CD14-positive monocyte (primary cell): ENCODE results near the gene RNF31. TPM values are rescaled to one million over a fixed set of nuclear protein-coding genes. Genes with fewer than 3 reads are reported as not detected.

ENCODE experiments used
- DNase-seq, 3 donors: peaks; one replicate each; pipeline ENCODE4 v3.0.0-alpha.2; 2011 to 2022
- H2AFZ ChIP-seq: 2 replicates; pipeline ENCODE4 v1.6.0; 2012; ENCODE audit warnings: mild to moderate bottlenecking, low read depth, low read length, inconsistent platforms; ENCODE audit not compliant: insufficient read depth, poor library complexity, severe bottlenecking
- H3K27ac ChIP-seq, 2 donors: 1 replicate in 1 of 2; 2 replicates in 1 of 2; pipeline ENCODE4 v1.5.1; 2012 to 2013; ENCODE audit warnings: low read length in 2 of 2, control low read depth in 1 of 2, inconsistent platforms in 1 of 2, low read depth in 1 of 2, mild to moderate bottlenecking in 1 of 2
- H3K27me3 ChIP-seq, 2 donors: one replicate each; pipeline versions ENCODE4 v1.6.0 to v1.6.1; 2011 to 2013; ENCODE audit warnings: low read length in 2 of 2; ENCODE audit not compliant: control insufficient read depth in 2 of 2, insufficient read depth in 2 of 2
- H3K36me3 ChIP-seq, 2 donors: replicated peaks in 1 of 2; 1 replicate in 1 of 2; 2 replicates in 1 of 2; pipeline versions ENCODE4 v1.5.1 to v1.6.1; 2012 to 2013; ENCODE audit warnings: low read length in 2 of 2, control low read depth in 1 of 2, inconsistent platforms in 1 of 2, mild to moderate bottlenecking in 1 of 2; ENCODE audit not compliant: insufficient read depth in 2 of 2, control insufficient read depth in 1 of 2
- H3K4me1 ChIP-seq, 2 donors: 1 replicate in 1 of 2; 2 replicates in 1 of 2; pipeline versions ENCODE4 v1.5.1 to v1.6.1; 2012 to 2013; ENCODE audit warnings: low read length in 2 of 2, control low read depth in 1 of 2, inconsistent platforms in 1 of 2, mild to moderate bottlenecking in 1 of 2, moderate library complexity in 1 of 2; ENCODE audit not compliant: insufficient read depth in 2 of 2, control insufficient read depth in 1 of 2
- H3K4me2 ChIP-seq: replicated peaks from 2 replicates; pipeline ENCODE3; 2012; ENCODE audit warnings: low read length, moderate library complexity, mild to moderate bottlenecking; ENCODE audit not compliant: poor library complexity, severe bottlenecking; ENCODE audit errors: extremely low read depth
- H3K4me3 ChIP-seq, 3 experiments: fragments of 200-600 bp in 1 of 3; sonication (generic) in 1 of 3; replicated peaks in 1 of 3; 1 replicate in 2 of 3; 2 replicates in 1 of 3; pipeline ENCODE4 v1.5.1; 2011 to 2013; ENCODE audit warnings: low read length in 3 of 3, mild to moderate bottlenecking in 3 of 3, control low read depth in 2 of 3, low read depth in 2 of 3, inconsistent platforms in 1 of 3, moderate library complexity in 1 of 3
- H3K79me2 ChIP-seq: 2 replicates; pipeline ENCODE4 v1.6.0; 2012; ENCODE audit warnings: mild to moderate bottlenecking, control low read depth, inconsistent platforms, low read length, moderate library complexity; ENCODE audit not compliant: insufficient read depth
- H3K9ac ChIP-seq: 2 replicates; pipeline ENCODE4 v1.6.0; 2017; ENCODE audit warnings: low read length, mild to moderate bottlenecking; ENCODE audit not compliant: insufficient read depth, poor library complexity, severe bottlenecking
- H3K9me3 ChIP-seq, 2 donors: replicated peaks in 1 of 2; 1 replicate in 1 of 2; 2 replicates in 1 of 2; pipeline versions ENCODE4 v1.5.1 to v1.6.1; 2012 to 2013; ENCODE audit warnings: low read length in 2 of 2, control low read depth in 1 of 2; ENCODE audit not compliant: control insufficient read depth in 1 of 2, insufficient read depth in 1 of 2
- H4K20me1 ChIP-seq: 2 replicates; pipeline ENCODE4 v1.6.0; 2012; ENCODE audit warnings: mild to moderate bottlenecking, low read length, control low read depth, moderate library complexity; ENCODE audit not compliant: insufficient read depth
- H3K27ac Mint-ChIP-seq, 7 donors: one replicate each; pipeline ENCODE4 v1.8.0; 2020; ENCODE audit warnings: mild to moderate bottlenecking in 7 of 7, mixed read lengths in 7 of 7, moderate library complexity in 6 of 7, inconsistent platforms in 2 of 7
- H3K27me3 Mint-ChIP-seq, 3 donors: one replicate each; pipeline ENCODE4 v1.8.0; 2021 to 2022; ENCODE audit warnings: low read depth in 3 of 3, mild to moderate bottlenecking in 3 of 3, mixed read lengths in 3 of 3, moderate library complexity in 3 of 3, inconsistent platforms in 1 of 3
- H3K36me3 Mint-ChIP-seq, 2 donors: one replicate each; pipeline ENCODE4 v1.8.0; 2020; ENCODE audit warnings: mixed read lengths in 2 of 2, inconsistent platforms in 1 of 2, mild to moderate bottlenecking in 1 of 2
- H3K4me1 Mint-ChIP-seq: one replicate; pipeline ENCODE4 v1.8.0; 2020; ENCODE audit warnings: mild to moderate bottlenecking, mixed read lengths
- H3K4me3 Mint-ChIP-seq, 2 donors: one replicate each; pipeline ENCODE4 v1.8.0; 2020; ENCODE audit warnings: mild to moderate bottlenecking in 2 of 2, mixed read lengths in 2 of 2, moderate library complexity in 1 of 2
- H3K9me3 Mint-ChIP-seq, 7 donors: one replicate each; pipeline ENCODE4 v1.8.0; 2020 to 2022; ENCODE audit warnings: mixed read lengths in 7 of 7, mild to moderate bottlenecking in 6 of 7, moderate library complexity in 6 of 7, inconsistent platforms in 2 of 7
- CTCF ChIP-seq: fragments of 200-600 bp; IDR thresholded peaks from one replicate; pipeline ENCODE4 v1.8.0; 2022; ENCODE audit warnings: antibody characterized with exemption, mild to moderate bottlenecking
- WGBS: methylation state at CpG from one replicate; pipeline ENCODE4 v1.1.5; 2013; ENCODE audit warnings: missing lambda C conversion rate; ENCODE audit not compliant: insufficient coverage; 5-methylcytosine and 5-hydroxymethylcytosine counted together
- intact Hi-C, 2 donors: fragments of 100-400 bp; cut with micrococcal nuclease; formaldehyde crosslinking; loops; one replicate each; pipeline versions ENCODE4 v1.15.0 to v1.15.1; 2023
- polyA plus RNA-seq, 3 donors: library from polyadenylated mRNA; depleted of rRNA in 1 of 3; unstranded in 2 of 3; stranded (reverse) in 1 of 3; fragments of 300-500 nt in 2 of 3; fragments of >200 nt in 1 of 3; fragmentation: Illumina TruSeq in 2 of 3; gene quantifications; 1 replicate in 2 of 3; 2 replicates in 1 of 3; pipeline ENCODE4 v1.2.3, GENCODE V29; 2012 to 2021

RNF31 gene
- polyA plus RNA-seq, 3 donors = 30.7 to 63.2 (median 36.8) TPM

- Histone ChIP-seq H3K9ac (no peak overlapping the region), H3K4me2 (no peak overlapping the region), H2AFZ (no peak overlapping the region), H3K27ac (no peak overlapping the region), H3K4me1 (peaks cover 28 to 35% of the 10 kb centered on the region in 2 donors), H3K36me3 (peaks cover 21 to 44% of the 10 kb centered on the region in 2 donors), H3K27me3 (no peaks in the 10 kb centered on the region), H3K9me3 (no peaks in the 10 kb centered on the region), H3K4me3 (no peak overlapping the region), H4K20me1 (no peaks in the 10 kb centered on the region), H3K79me2 (peaks cover 34% of the 10 kb centered on the region)
- WGBS = 94% methylated on average over 6 of the region's 10 CpGs
- no peak for DNase-seq
- Mint-ChIP-seq H3K27ac (peak overlapping the region in 2 of 7 donors; percentile 53 to 78), H3K27me3 (peaks cover 0 to 3% (median 0%) of the 10 kb centered on the region in 3 donors), H3K4me3 (no peak overlapping the region), H3K4me1 (peaks cover 40% of the 10 kb centered on the region), H3K36me3 (peaks cover 44 to 46% of the 10 kb centered on the region in 2 donors), H3K9me3 (no peaks in the 10 kb centered on the region)
- TF ChIP-seq CTCF = no peak
- intact Hi-C loops = no loop called here
Observed at GRCh38 chr14:24190416-24190815, 43.1 kb downstream of the RNF31 start.

GRCh38 chr14:24192933-24193332 is 45.6 kb downstream of the RNF31 start:
- Histone ChIP-seq H3K4me3 (no peak overlapping the region), H3K79me2 (peaks cover 56% of the 10 kb centered on the region), H3K9ac (no peak overlapping the region), H2AFZ (no peak overlapping the region), H3K9me3 (no peaks in the 10 kb centered on the region), H3K4me2 (no peak overlapping the region), H4K20me1 (no peaks in the 10 kb centered on the region), H3K27ac (no peak overlapping the region), H3K36me3 (peaks cover 21 to 32% of the 10 kb centered on the region in 2 donors), H3K4me1 (peaks cover 37 to 47% of the 10 kb centered on the region in 2 donors), H3K27me3 (no peaks in the 10 kb centered on the region)
- 98% methylated on average over 9 of the region's 15 CpGs for WGBS
- Mint-ChIP-seq H3K9me3 (no peaks in the 10 kb centered on the region), H3K36me3 (peaks cover 29 to 34% of the 10 kb centered on the region in 2 donors), H3K4me3 (no peak overlapping the region), H3K27ac (peak overlapping the region in 1 of 7 donors; percentile 26), H3K4me1 (peaks cover 46% of the 10 kb centered on the region), H3K27me3 (no peaks in the 10 kb centered on the region)
- DNase-seq = no peak
- no peak for TF ChIP-seq CTCF
- intact Hi-C loops = no loop called here
